Glomerular visceral epithelial cell (primary cell): ENCODE results near the gene ADRB2.

Experiments used
- DNase-seq: peaks from one replicate; pipeline ENCODE4 v3.0.0-alpha.2; 2016; ENCODE audit errors: extremely low spot score

ADRB2 gene

GRCh38 chr5:148831590-148832565 is 5.5 kb downstream of the ADRB2 start:
- no peak for DNase-seq

GRCh38 chr5:148833122-148833521 is 6.7 kb downstream of the ADRB2 start:
- no peak for DNase-seq

GRCh38 chr5:148833925-148834324 is 7.5 kb downstream of the ADRB2 start:
- DNase-seq, result no peak

GRCh38 chr5:148834689-148835088 is 8.3 kb downstream of the ADRB2 start:
- DNase-seq, result no peak

GRCh38 chr5:148836272-148837250 is 10.2 kb downstream of the ADRB2 start:
- no peak for DNase-seq

- no peak for DNase-seq
Measured at GRCh38 chr5:148837383-148837782, 11.0 kb downstream of the ADRB2 start.

- no peak for DNase-seq
Measured at GRCh38 chr5:148838357-148838756, 11.9 kb downstream of the ADRB2 start.

GRCh38 chr5:148839960-148840359 is 13.5 kb downstream of the ADRB2 start:
- DNase-seq, result no peak

- DNase-seq, result no peak
Measured at GRCh38 chr5:148840531-148840930, 14.1 kb downstream of the ADRB2 start.

GRCh38 chr5:148841519-148841918 is 15.1 kb downstream of the ADRB2 start:
- no peak for DNase-seq

GRCh38 chr5:148842161-148842560 is 15.8 kb downstream of the ADRB2 start:
- no peak for DNase-seq

GRCh38 chr5:148843510-148844318 is 17.3 kb downstream of the ADRB2 start:
- peak; percentile 21 for DNase-seq

GRCh38 chr5:148844433-148845280 is 18.2 kb downstream of the ADRB2 start:
- peak; percentile 21 for DNase-seq

GRCh38 chr5:148846930-148847329 is 20.5 kb downstream of the ADRB2 start:
- no peak for DNase-seq

- DNase-seq, result no peak
Measured at GRCh38 chr5:148847456-148847855, 21.0 kb downstream of the ADRB2 start.

- DNase-seq, result no peak
Measured at GRCh38 chr5:148848393-148849031, 22.1 kb downstream of the ADRB2 start.

GRCh38 chr5:148849461-148849860 is 23.1 kb downstream of the ADRB2 start:
- DNase-seq, result no peak

GRCh38 chr5:148850836-148851235 is 24.4 kb downstream of the ADRB2 start:
- DNase-seq, result no peak

GRCh38 chr5:148853868-148854267 is 27.5 kb downstream of the ADRB2 start:
- DNase-seq, result no peak
